Astrocyte of the cerebellum (primary cell): Measurements from ENCODE around the gene CYFIP1.

ENCODE experiments used
- DNase-seq: peaks from one replicate; pipeline ENCODE4 v3.0.0-alpha.2; 2011; ENCODE audit warnings: low read depth
- H3K4me3 ChIP-seq: 2 replicates; pipeline ENCODE4 v1.5.1; 2011; ENCODE audit warnings: mild to moderate bottlenecking, low read depth, low read length, moderate library complexity
- CTCF ChIP-seq: IDR thresholded peaks from 2 replicates; pipeline ENCODE4 v1.5.1; 2012; ENCODE audit warnings: low read length, low read depth, moderate library complexity, mild to moderate bottlenecking; ENCODE audit errors: missing control alignments
- in situ Hi-C: cut with HindIII; loops from 2 replicates; pipeline ENCODE4 v1.10.0; 2017; ENCODE audit warnings: low sequenced_read_pairs

CYFIP1 gene

GRCh38 chr15:22880068-22880980, 99.8 kb downstream of the CYFIP1 start:
- DNase-seq = no peak
- no peak for TF ChIP-seq CTCF
- H3K4me3 ChIP-seq = no peak overlapping the region
- in situ Hi-C loops = no loop called here

GRCh38 chr15:22878103-22878502, 102.1 kb downstream of the CYFIP1 start:
- TF ChIP-seq CTCF = no peak
- DNase-seq = no peak
- in situ Hi-C loops = no loop called here
- H3K4me3 ChIP-seq = no peak overlapping the region

DNA sequence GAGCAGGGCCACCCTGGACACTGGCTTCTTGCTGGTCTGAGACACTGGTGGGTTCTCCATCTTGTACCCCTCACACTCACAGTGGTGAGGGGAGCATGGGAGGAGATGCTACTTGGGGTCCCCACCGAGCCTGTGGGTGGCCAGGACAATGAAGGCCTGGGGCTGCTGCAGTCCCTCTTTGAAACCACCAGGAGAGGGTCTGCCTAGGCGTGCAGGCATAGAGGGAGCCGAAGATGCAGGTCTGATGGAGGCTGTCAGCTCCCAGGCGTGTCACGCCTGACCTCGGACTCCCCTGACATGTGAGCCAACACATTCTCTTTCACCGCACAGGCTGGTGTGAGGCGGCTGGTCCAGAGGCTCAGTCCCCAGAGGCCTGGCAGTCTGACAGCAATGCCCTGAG, 102.6 kb downstream of the CYFIP1 start:
- in situ Hi-C loops = no loop called here
- TF ChIP-seq CTCF = no peak
- no peak overlapping the region for H3K4me3 ChIP-seq
- no peak for DNase-seq

GRCh38 chr15:22877117-22877516, 103.1 kb downstream of the CYFIP1 start:
- DNase-seq = no peak
- in situ Hi-C loops = no loop called here

DNA sequence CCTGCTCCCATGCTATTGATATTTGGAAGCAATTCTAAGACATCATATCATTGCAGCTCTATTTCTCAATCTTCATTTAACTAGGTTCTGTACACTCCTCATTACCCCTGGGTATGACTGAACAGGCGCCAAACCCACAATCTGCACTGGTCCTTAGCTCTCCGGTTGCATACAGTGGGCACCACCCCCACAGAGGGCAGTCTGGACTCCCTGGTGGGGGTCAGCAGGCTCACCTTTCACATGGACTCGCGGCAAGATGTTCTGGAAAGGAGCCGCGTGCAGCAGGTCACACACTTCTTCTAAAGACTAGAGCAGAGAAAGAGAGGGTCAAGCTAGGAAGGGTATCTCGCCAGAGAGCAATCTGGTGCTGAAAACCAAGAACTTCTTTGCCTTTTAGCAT, 105.2 kb downstream of the CYFIP1 start:
- DNase-seq = no peak
- no peak overlapping the region for H3K4me3 ChIP-seq
- TF ChIP-seq CTCF = no peak
- in situ Hi-C loops = no loop called here

More at GRCh38 chr15:22877117-22877516, 103.1 kb downstream of the CYFIP1 start:
- TF ChIP-seq CTCF = no peak
- no peak overlapping the region for H3K4me3 ChIP-seq

DNA sequence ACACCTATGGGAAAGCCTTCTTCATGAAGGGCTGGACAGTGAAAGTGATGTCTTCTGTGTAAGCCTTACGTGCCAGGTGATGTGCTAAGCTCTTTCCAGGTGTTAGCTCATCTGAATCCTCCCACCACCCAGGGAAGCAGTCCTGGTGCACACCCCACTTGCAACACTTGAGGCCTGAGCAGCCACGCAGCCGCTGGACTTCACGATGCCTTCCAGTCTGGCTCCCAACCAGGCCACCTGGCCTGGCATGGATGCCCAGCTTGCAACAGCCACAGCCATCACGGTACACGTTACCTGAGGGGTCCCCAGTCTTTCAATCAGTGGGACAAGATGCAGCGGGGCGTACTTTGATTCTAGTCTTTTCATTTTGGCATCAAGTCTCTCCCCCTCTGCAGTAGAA, 105.9 kb downstream of the CYFIP1 start:
- no peak for TF ChIP-seq CTCF
- no peak for DNase-seq
- in situ Hi-C loops = no loop called here
- H3K4me3 ChIP-seq = no peak overlapping the region
